HEK293 (cell line): ENCODE measurements around the gene TMEM184A.

ENCODE experiments used
- CTCF ChIA-PET: fragments of 350-600 bp; formaldehyde crosslinking; extraction: SDS; loops from one replicate; lab custom pipeline; 2021; ENCODE audit warnings: antibody characterized with exemption; lab: Yijun Ruan, JAX
- POLR2A ChIA-PET: fragments of 300-600 bp; formaldehyde crosslinking; extraction: SDS; loops from one replicate; lab custom pipeline; 2020; ENCODE audit warnings: antibody characterized with exemption, inconsistent platforms; lab: Yijun Ruan, JAX
- H3K27ac ChIP-seq: fragments of 200-500 bp; sonication (Bioruptor generic); 2 replicates; pipeline ENCODE4 v1.5.1; 2014; ENCODE audit warnings: low read depth, low read length, control low read depth, inconsistent platforms; ENCODE audit errors: extremely low read depth
- H3K36me3 ChIP-seq, 2 experiments: fragments of 200-500 bp in 1 of 2; sonication (Bioruptor generic) in 1 of 2; 1 replicate in 1 of 2; 2 replicates in 1 of 2; pipeline ENCODE4 v1.5.1; 2014 to 2017; ENCODE audit warnings: inconsistent platforms in 2 of 2, low read length in 2 of 2; ENCODE audit not compliant: control insufficient read depth in 2 of 2, insufficient read depth in 1 of 2
- H3K4me1 ChIP-seq: fragments of 200-500 bp; sonication (Bioruptor generic); 2 replicates; pipeline ENCODE4 v1.5.1; 2014; ENCODE audit warnings: mild to moderate bottlenecking, low read length, inconsistent platforms; ENCODE audit not compliant: control insufficient read depth, insufficient read depth
- H3K4me3 ChIP-seq: 2 replicates; pipeline ENCODE4 v1.5.1; 2011; ENCODE audit warnings: low read depth, mild to moderate bottlenecking, control low read depth, low read length, moderate library complexity
- H3K9me3 ChIP-seq: fragments of 200-500 bp; sonication (Bioruptor generic); 2 replicates; pipeline ENCODE4 v1.5.1; 2014; ENCODE audit warnings: low read depth, low read length, inconsistent platforms; ENCODE audit not compliant: control insufficient read depth, insufficient read depth
- HOXA7 ChIP-seq: sonication (generic); formaldehyde crosslinking; IDR thresholded peaks from 2 replicates; pipeline ENCODE4 v1.8.1; 2022; ENCODE audit warnings: missing genetic modification reagents, borderline replicate concordance
- IKZF3 ChIP-seq: fragments of 450-650 bp; IDR thresholded peaks from 2 replicates; pipeline ENCODE4 v1.5.0; 2018; ENCODE audit warnings: missing biosample characterization, mild to moderate bottlenecking, missing genetic modification characterization, moderate library complexity
- OSR2 ChIP-seq: fragments of 450-650 bp; formaldehyde crosslinking; IDR thresholded peaks from 2 replicates; pipeline ENCODE4 v1.5.1; 2016; ENCODE audit warnings: missing biosample characterization, missing genetic modification characterization
- REPIN1 ChIP-seq: fragments of 450-650 bp; formaldehyde crosslinking; IDR thresholded peaks from 2 replicates; pipeline ENCODE4 v1.5.1; 2017; ENCODE audit warnings: missing biosample characterization, missing genetic modification characterization, low read depth
- SP7 ChIP-seq: fragments of 450-650 bp; formaldehyde crosslinking; IDR thresholded peaks from 2 replicates; pipeline ENCODE4 v1.5.1; 2016; ENCODE audit warnings: missing biosample characterization, missing genetic modification characterization
- ZFP69B ChIP-seq: fragments of 450-650 bp; formaldehyde crosslinking; IDR thresholded peaks from 2 replicates; pipeline ENCODE4 v1.5.1; 2016; ENCODE audit warnings: missing biosample characterization, missing genetic modification characterization
- ZNF146 ChIP-seq: fragments of 450-650 bp; formaldehyde crosslinking; IDR thresholded peaks from 2 replicates; pipeline ENCODE4 v1.5.1; 2016; ENCODE audit warnings: missing biosample characterization, missing genetic modification characterization
- ZNF174 ChIP-seq: fragments of 450-650 bp; formaldehyde crosslinking; IDR thresholded peaks from 2 replicates; pipeline ENCODE4 v1.5.0; 2017; ENCODE audit warnings: missing biosample characterization, mild to moderate bottlenecking, missing genetic modification characterization
- ZNF175 ChIP-seq: fragments of 450-650 bp; formaldehyde crosslinking; IDR thresholded peaks from 2 replicates; pipeline ENCODE4 v1.5.1; 2016; ENCODE audit warnings: missing biosample characterization, missing genetic modification characterization
- ZNF2 ChIP-seq: fragments of 450-650 bp; formaldehyde crosslinking; IDR thresholded peaks from 2 replicates; pipeline ENCODE4 v1.5.1; 2016; ENCODE audit warnings: missing biosample characterization, missing genetic modification characterization
- ZNF202 ChIP-seq: fragments of 450-650 bp; formaldehyde crosslinking; IDR thresholded peaks from 2 replicates; pipeline ENCODE4 v1.5.1; 2016; ENCODE audit warnings: missing biosample characterization, missing genetic modification characterization, borderline replicate concordance
- ZNF211 ChIP-seq: fragments of 450-650 bp; formaldehyde crosslinking; IDR thresholded peaks from 2 replicates; pipeline ENCODE4 v1.5.1; 2016; ENCODE audit warnings: low read depth, missing biosample characterization, missing genetic modification characterization
- ZNF843 ChIP-seq: fragments of 450-650 bp; formaldehyde crosslinking; IDR thresholded peaks from 2 replicates; pipeline ENCODE4 v1.5.1; 2016; ENCODE audit warnings: missing biosample characterization, missing genetic modification characterization
- TF ChIP-seq, protein P1 (sequence below): fragments of 450-650 bp; formaldehyde crosslinking; IDR thresholded peaks from 2 replicates; pipeline ENCODE4 v1.5.1; 2016; ENCODE audit warnings: missing biosample characterization, missing genetic modification characterization
- TF ChIP-seq, protein P2 (sequence below): fragments of 450-650 bp; formaldehyde crosslinking; IDR thresholded peaks from 2 replicates; pipeline ENCODE4 v1.5.1; 2016; ENCODE audit warnings: missing biosample characterization, missing genetic modification characterization, borderline replicate concordance
- TF ChIP-seq, protein P3 (sequence below): fragments of 450-650 bp; formaldehyde crosslinking; IDR thresholded peaks from 2 replicates; pipeline ENCODE4 v1.5.1; 2017; ENCODE audit warnings: missing biosample characterization, missing genetic modification characterization

The TMEM184A gene

DNA sequence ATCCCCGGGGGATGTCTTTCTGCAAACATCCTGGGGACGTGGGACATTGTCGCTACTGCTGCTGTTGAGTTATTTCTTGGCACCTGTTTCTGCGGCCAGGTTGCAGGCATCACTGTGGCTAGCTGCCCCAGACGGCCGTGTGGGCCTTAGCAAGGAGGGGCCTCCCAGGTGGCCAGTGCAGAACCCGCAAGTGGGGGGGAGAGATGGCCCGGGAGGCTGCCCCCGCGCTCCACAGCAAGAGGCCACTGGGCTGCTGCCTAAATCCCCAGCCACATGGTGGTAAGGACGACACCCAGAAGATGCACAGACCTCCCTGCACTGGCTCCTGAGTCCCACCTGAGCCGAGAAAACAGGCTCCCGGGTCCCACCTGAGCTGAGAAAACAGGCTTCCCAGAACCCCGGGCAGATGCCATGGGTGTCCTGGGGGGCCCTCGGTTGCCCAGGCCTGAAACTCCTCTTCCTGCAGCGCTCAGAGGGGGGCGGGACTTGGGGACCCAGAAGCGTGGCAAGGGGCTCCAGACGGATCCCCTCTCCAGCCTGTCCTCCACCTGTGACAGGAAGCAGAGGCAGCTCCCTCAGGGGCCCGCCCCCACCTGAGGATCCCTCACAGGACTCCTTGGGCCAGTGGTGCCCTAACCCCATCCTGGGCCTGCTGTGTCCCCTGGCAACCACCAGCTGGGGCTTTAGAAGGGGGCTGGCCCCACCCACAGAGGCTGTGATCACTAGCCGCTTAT is 26.5 kb downstream of the TMEM184A start:
- ChIA-PET CTCF (no interaction called here), POLR2A (no interaction called here)
- no peak overlapping the region for H3K4me3 ChIP-seq
- peaks cover 17% of the 10 kb centered on the region for H3K4me1 ChIP-seq
- no peaks in the 10 kb centered on the region for H3K36me3 ChIP-seq
- H3K27ac ChIP-seq, result no peak overlapping the region
- H3K9me3 ChIP-seq, result no peaks in the 10 kb centered on the region
- TF ChIP-seq IKZF3 (tag by site-specific recombination), result no peak
- TF ChIP-seq, protein P1, sequence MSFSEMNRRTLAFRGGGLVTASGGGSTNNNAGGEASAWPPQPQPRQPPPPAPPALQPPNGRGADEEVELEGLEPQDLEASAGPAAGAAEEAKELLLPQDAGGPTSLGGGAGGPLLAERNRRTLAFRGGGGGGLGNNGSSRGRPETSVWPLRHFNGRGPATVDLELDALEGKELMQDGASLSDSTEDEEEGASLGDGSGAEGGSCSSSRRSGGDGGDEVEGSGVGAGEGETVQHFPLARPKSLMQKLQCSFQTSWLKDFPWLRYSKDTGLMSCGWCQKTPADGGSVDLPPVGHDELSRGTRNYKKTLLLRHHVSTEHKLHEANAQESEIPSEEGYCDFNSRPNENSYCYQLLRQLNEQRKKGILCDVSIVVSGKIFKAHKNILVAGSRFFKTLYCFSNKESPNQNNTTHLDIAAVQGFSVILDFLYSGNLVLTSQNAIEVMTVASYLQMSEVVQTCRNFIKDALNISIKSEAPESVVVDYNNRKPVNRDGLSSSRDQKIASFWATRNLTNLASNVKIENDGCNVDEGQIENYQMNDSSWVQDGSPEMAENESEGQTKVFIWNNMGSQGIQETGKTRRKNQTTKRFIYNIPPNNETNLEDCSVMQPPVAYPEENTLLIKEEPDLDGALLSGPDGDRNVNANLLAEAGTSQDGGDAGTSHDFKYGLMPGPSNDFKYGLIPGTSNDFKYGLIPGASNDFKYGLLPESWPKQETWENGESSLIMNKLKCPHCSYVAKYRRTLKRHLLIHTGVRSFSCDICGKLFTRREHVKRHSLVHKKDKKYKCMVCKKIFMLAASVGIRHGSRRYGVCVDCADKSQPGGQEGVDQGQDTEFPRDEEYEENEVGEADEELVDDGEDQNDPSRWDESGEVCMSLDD (tag by site-specific recombination), result no peak
- TF ChIP-seq ZNF175 (tag by site-specific recombination), result no peak
- no peak for TF ChIP-seq SP7 (tag by site-specific recombination)
- TF ChIP-seq OSR2 (tag by site-specific recombination), result no peak
- TF ChIP-seq ZNF2 (tag by site-specific recombination), result no peak
- TF ChIP-seq ZNF843, result no peak
- TF ChIP-seq ZNF211 (tag by site-specific recombination), result no peak
- no peak for TF ChIP-seq ZNF174 (tag by site-specific recombination)
- no peak for TF ChIP-seq REPIN1
- no peak for TF ChIP-seq HOXA7 (CRISPR knock-in tag)
- no peak for TF ChIP-seq ZNF202 (tag by site-specific recombination)
- TF ChIP-seq ZNF146, result no peak
- TF ChIP-seq, protein P2, sequence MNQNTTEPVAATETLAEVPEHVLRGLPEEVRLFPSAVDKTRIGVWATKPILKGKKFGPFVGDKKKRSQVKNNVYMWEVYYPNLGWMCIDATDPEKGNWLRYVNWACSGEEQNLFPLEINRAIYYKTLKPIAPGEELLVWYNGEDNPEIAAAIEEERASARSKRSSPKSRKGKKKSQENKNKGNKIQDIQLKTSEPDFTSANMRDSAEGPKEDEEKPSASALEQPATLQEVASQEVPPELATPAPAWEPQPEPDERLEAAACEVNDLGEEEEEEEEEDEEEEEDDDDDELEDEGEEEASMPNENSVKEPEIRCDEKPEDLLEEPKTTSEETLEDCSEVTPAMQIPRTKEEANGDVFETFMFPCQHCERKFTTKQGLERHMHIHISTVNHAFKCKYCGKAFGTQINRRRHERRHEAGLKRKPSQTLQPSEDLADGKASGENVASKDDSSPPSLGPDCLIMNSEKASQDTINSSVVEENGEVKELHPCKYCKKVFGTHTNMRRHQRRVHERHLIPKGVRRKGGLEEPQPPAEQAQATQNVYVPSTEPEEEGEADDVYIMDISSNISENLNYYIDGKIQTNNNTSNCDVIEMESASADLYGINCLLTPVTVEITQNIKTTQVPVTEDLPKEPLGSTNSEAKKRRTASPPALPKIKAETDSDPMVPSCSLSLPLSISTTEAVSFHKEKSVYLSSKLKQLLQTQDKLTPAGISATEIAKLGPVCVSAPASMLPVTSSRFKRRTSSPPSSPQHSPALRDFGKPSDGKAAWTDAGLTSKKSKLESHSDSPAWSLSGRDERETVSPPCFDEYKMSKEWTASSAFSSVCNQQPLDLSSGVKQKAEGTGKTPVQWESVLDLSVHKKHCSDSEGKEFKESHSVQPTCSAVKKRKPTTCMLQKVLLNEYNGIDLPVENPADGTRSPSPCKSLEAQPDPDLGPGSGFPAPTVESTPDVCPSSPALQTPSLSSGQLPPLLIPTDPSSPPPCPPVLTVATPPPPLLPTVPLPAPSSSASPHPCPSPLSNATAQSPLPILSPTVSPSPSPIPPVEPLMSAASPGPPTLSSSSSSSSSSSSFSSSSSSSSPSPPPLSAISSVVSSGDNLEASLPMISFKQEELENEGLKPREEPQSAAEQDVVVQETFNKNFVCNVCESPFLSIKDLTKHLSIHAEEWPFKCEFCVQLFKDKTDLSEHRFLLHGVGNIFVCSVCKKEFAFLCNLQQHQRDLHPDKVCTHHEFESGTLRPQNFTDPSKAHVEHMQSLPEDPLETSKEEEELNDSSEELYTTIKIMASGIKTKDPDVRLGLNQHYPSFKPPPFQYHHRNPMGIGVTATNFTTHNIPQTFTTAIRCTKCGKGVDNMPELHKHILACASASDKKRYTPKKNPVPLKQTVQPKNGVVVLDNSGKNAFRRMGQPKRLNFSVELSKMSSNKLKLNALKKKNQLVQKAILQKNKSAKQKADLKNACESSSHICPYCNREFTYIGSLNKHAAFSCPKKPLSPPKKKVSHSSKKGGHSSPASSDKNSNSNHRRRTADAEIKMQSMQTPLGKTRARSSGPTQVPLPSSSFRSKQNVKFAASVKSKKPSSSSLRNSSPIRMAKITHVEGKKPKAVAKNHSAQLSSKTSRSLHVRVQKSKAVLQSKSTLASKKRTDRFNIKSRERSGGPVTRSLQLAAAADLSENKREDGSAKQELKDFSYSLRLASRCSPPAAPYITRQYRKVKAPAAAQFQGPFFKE (tag by site-specific recombination), result no peak
- TF ChIP-seq, protein P3, sequence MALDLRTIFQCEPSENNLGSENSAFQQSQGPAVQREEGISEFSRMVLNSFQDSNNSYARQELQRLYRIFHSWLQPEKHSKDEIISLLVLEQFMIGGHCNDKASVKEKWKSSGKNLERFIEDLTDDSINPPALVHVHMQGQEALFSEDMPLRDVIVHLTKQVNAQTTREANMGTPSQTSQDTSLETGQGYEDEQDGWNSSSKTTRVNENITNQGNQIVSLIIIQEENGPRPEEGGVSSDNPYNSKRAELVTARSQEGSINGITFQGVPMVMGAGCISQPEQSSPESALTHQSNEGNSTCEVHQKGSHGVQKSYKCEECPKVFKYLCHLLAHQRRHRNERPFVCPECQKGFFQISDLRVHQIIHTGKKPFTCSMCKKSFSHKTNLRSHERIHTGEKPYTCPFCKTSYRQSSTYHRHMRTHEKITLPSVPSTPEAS, result no peak
- TF ChIP-seq ZFP69B (tag by site-specific recombination), result no peak
